Hepatic stellate cell (primary cell): Measurements from ENCODE around the gene PLAAT3.
"Not testable (repeated sequence)": the region's sequence is repeated elsewhere in the genome, so short reads cannot be mapped to it uniquely, and the experiment has no call there.

Experiments used
- DNase-seq: peaks from one replicate; pipeline ENCODE4 v3.0.0; 2011; ENCODE audit warnings: low spot score

The PLAAT3 gene

GRCh38 chr11:63608353-63609345 lies 5.6 kb downstream of the PLAAT3 start:
- DNase-seq, result peak; percentile 46

- no peak for DNase-seq
Observed at GRCh38 chr11:63603180-63603518, 11.1 kb downstream of the PLAAT3 start.

GRCh38 chr11:63602290-63603179 lies 11.7 kb downstream of the PLAAT3 start:
- DNase-seq, result peak; percentile 66

- DNase-seq, result peak; percentile 98
Observed at GRCh38 chr11:63599211-63600122, 14.8 kb downstream of the PLAAT3 start.

- DNase-seq, result no peak
Observed at GRCh38 chr11:63598556-63598955, 15.7 kb downstream of the PLAAT3 start.

GRCh38 chr11:63595296-63595695 lies 18.9 kb downstream of the PLAAT3 start:
- DNase-seq, result no peak

- peak; percentile 57 for DNase-seq
Observed at GRCh38 chr11:63592975-63593395, 21.2 kb downstream of the PLAAT3 start.

- DNase-seq, result no peak
Observed at GRCh38 chr11:63590024-63590788, 24.0 kb downstream of the PLAAT3 start.

- no peak for DNase-seq
Observed at GRCh38 chr11:63589000-63589399, 25.2 kb downstream of the PLAAT3 start.

GRCh38 chr11:63586451-63587166 lies 27.6 kb downstream of the PLAAT3 start:
- no peak for DNase-seq

- no peak for DNase-seq
Observed at GRCh38 chr11:63583357-63583677, 30.9 kb downstream of the PLAAT3 start.

GRCh38 chr11:63581224-63581623 lies 33.0 kb downstream of the PLAAT3 start:
- not testable (repeated sequence) for DNase-seq

- DNase-seq, result not testable (repeated sequence)
Observed at GRCh38 chr11:63578882-63579281, 35.4 kb downstream of the PLAAT3 start.

- no peak for DNase-seq
Observed at GRCh38 chr11:63574856-63575602, 39.2 kb downstream of the PLAAT3 start.

GRCh38 chr11:63573881-63574855 lies 40.1 kb downstream of the PLAAT3 start:
- peak; percentile 60 for DNase-seq

GRCh38 chr11:63572026-63572688 lies 42.1 kb downstream of the PLAAT3 start:
- no peak for DNase-seq

GRCh38 chr11:63569570-63569969 lies 44.7 kb downstream of the PLAAT3 start:
- no peak for DNase-seq
